BLaER1 (cell line): Measurements from ENCODE around the gene MYOG.

ENCODE experiments used
- H3K27ac ChIP-seq: shearing (Covaris generic); formaldehyde crosslinking; 2 replicates; pipeline ENCODE4 v1.8.1; 2022
- H3K27me3 ChIP-seq: shearing (Covaris generic); formaldehyde crosslinking; 2 replicates; pipeline ENCODE4 v1.8.1; 2022
- H3K36me3 ChIP-seq: shearing (Covaris generic); formaldehyde crosslinking; 2 replicates; pipeline ENCODE4 v1.8.1; 2022
- H3K4me1 ChIP-seq: shearing (Covaris generic); formaldehyde crosslinking; 2 replicates; pipeline ENCODE4 v1.8.1; 2022
- H3K4me2 ChIP-seq: shearing (Covaris generic); formaldehyde crosslinking; 2 replicates; pipeline ENCODE4 v1.8.1; 2022
- H3K4me3 ChIP-seq: shearing (Covaris generic); formaldehyde crosslinking; 2 replicates; pipeline ENCODE4 v1.8.1; 2022
- H3K9ac ChIP-seq: shearing (Covaris generic); formaldehyde crosslinking; 2 replicates; pipeline ENCODE4 v1.8.1; 2022
- H3K9me3 ChIP-seq: shearing (Covaris generic); formaldehyde crosslinking; 2 replicates; pipeline ENCODE4 v1.8.1; 2022
- H4K20me1 ChIP-seq: shearing (Covaris generic); formaldehyde crosslinking; 2 replicates; pipeline ENCODE4 v1.8.1; 2022
- Cebpa-rat ChIP-seq: shearing (Covaris generic); IDR thresholded peaks from 2 replicates; pipeline ENCODE4 v1.8.1; 2022

Gene MYOG

DNA sequence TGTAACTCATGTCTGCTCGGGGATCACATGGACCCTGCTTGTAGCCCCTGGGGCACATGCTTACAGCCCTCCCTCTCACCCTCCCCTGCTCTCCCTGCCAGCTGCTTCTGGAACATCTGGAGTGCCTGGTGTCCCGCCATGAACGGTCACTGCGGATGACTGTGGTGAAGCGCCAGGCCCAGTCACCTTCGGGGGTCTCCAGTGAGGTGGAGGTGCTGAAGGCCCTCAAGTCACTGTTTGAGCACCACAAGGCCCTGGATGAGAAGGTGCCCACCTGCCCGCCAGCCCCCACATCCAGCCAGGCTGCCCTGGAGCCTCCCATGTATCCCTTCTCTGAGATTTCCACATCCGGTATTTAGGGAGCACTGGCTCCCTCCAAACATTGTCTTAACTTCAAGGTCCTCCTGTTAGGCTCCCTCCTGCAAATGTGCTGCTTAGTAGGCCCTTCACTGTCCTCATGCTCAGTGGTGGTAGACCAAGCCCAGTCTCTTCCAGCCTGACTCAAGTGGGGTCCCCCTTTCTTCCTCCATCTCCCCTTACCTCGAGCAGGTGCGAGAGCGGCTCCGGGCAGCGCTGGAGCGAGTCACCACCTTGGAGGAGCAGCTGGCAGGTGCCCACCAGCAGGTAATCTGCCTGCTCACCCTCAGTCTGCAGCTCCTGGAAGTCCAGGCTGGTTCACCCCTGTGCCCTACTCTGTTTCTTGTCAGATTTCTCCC, 41.8 kb downstream of the MYOG start:
- Histone ChIP-seq H4K20me1 (no peaks in the 10 kb centered on the region), H3K4me3 (no peak overlapping the region), H3K4me1 (peaks cover 57% of the 10 kb centered on the region), H3K36me3 (peaks cover 77% of the 10 kb centered on the region), H3K27me3 (no peaks in the 10 kb centered on the region), H3K9ac (no peak overlapping the region), H3K27ac (no peak overlapping the region), H3K4me2 (no peak overlapping the region), H3K9me3 (no peaks in the 10 kb centered on the region)
- no peak for TF ChIP-seq Cebpa-rat

DNA sequence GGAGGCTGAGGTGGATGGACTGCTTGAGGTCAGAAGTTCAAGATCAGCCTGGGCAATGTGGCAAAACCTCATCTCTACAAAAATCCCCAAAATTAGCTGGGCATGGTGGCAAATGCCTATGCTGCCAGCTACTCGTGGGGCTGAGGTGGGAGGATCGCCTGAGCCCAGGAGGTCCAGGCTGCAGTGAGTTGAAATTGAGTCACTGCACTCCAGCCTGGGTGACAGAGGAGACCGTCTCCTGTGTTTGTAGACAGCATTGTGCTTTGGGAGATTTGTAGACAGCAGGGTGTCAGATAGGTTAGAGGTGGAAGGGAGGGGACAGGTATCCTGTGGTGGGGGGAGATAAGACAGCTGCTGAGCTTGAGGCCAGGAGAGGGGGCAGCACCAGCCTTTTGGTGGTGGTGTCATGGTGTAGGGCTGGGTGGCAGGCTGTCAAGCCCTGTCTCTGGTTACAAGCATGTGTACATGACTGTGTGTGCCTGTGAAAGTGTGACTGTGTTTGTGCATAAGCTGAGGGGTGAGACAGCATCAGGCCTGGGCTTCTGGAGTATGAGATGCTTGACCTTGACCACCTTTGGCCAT, 44.4 kb downstream of the MYOG start:
- peaks cover 65% of the 10 kb centered on the region for H3K4me1 ChIP-seq
- H3K36me3 ChIP-seq = peaks cover 56% of the 10 kb centered on the region
- no peaks in the 10 kb centered on the region for H3K27me3 ChIP-seq
- no peaks in the 10 kb centered on the region for H4K20me1 ChIP-seq
- peak overlapping the region; percentile 89; the same call in 1 of the 2 replicates for H3K4me2 ChIP-seq
- H3K27ac ChIP-seq = peak overlapping the region; percentile 65; the same call in 1 of the 2 replicates
- no peaks in the 10 kb centered on the region for H3K9me3 ChIP-seq
- H3K4me3 ChIP-seq = no peak overlapping the region
- H3K9ac ChIP-seq = no peak overlapping the region
- TF ChIP-seq Cebpa-rat = no peak

DNA sequence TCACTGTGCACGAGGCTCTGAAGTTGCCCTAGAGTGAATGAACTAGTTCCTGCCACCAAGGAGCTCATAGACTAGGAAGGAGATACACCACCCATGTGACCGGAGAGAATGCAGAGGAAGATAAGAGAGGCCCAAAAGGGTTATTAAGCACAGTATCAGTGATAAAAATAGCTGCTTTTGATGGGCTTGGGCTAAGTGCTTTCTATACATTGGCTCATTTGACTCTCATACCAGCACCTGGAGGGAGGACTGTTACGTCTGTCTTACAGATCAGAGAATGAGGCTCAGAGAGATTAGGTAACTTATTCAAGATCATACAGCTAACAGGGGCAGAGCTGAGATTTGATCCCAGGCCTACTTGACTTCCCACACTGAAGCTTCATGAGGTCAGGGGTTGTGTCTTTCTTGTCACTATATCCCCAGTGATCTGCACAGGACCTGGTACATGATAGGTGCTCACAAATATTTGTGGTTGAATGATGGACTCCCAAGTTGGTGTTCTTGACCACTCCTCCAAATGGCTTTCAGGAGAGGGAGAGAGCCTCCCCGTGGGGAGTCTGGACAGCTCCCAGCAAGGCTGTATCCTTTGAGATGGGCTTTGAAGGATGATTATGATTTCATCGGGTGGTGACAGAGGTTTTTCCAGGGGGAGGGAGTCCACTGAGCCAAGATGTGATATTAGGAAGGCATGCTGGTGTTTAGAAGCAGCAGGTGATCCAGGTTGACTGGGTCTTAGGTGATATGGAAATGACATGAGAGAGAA, 45.1 kb downstream of the MYOG start:
- Histone ChIP-seq H3K9me3 (no peaks in the 10 kb centered on the region), H3K27ac (peak overlapping the region; percentile 65), H3K4me1 (peaks cover 67% of the 10 kb centered on the region), H3K27me3 (no peaks in the 10 kb centered on the region), H3K36me3 (peaks cover 49% of the 10 kb centered on the region), H3K4me2 (peak overlapping the region; percentile 89), H4K20me1 (no peaks in the 10 kb centered on the region), H3K4me3 (no peak overlapping the region), H3K9ac (no peak overlapping the region; the same call in 1 of the 2 replicates)
- no peak for TF ChIP-seq Cebpa-rat

DNA sequence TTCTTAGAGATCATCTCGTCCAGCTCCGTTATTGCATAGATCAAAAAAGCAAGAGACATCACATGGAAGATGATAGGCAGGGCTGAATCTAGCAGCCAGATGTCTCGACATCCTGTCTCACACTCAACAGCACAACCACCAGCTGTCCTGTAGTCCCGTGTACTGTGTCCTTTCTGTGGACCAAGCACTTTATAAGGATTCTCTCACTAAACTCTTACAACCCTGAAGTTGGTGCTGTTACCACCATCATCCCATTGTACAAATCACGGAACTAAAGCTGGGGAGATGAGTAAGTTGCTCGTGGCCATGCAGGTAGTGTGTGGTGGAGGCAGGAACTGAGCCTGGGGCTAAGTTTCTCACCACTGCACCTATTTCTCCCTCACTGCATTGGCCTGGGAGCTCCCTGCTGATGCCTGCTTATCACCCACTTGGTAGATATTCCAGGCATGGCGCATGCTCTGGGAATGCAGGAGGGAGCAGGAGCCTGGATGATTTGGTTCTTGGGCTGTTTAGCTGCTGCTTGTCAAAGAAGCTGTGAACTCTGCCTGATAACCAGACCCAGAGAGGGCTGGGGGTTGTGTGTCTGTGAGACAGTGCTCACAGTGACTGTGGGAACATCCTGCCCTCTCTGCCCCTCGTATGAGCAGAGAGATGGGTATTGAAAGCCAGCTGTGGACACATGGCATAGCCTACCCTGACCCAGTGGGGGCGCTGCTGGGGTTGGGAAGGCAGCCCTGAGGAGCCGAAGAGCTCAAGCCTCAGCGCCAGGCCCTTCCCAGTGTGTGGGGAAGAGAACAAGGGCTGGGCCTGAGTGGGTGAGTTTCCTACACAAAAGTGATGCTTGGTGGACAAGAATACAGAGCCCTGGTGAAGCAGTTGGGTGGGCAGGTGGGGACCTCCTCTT, 46.0 kb downstream of the MYOG start:
- peak overlapping the region; percentile 56 for H3K9ac ChIP-seq
- no peak overlapping the region for H3K4me3 ChIP-seq
- no peaks in the 10 kb centered on the region for H3K9me3 ChIP-seq
- H3K27ac ChIP-seq = peak overlapping the region; percentile 65
- H3K4me2 ChIP-seq = peak overlapping the region; percentile 89
- no peaks in the 10 kb centered on the region for H4K20me1 ChIP-seq
- no peak for TF ChIP-seq Cebpa-rat
- H3K27me3 ChIP-seq = no peaks in the 10 kb centered on the region
- H3K36me3 ChIP-seq = peaks cover 40% of the 10 kb centered on the region
- peaks cover 76% of the 10 kb centered on the region for H3K4me1 ChIP-seq

DNA sequence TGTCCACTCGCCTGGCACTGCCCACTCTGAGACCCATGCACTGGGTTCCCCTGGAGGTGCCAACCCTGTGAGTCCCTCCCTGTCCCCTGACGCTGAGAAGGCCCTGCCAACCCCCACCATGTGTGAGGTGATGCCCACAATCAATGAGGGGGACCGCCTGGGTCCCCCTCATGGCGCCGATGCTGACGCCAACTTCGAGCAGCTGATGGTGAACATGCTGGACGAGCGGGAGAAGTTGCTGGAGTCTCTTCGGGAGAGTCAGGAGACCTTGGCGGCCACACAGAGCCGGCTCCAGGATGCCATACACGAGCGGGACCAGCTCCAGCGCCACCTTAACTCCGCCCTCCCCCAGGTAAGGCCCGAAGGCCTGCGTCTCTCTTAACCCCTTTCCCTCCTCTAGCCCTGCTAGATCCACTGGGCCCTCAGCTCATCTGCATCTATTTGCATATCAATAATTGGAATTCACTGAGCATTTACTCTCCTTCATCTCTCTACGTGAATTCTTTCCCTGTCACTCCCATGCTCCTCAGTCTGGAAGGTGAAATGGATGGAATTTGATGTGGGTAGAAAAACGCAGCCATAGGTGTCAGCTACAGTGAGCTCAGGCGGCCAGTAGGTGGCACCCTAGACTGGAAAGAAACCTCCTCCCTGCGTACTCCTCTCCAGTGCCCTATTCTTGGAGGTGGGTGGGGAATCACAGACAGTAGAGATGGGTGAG, 46.8 kb downstream of the MYOG start:
- Histone ChIP-seq H3K36me3 (peaks cover 32% of the 10 kb centered on the region), H3K4me2 (peak overlapping the region; percentile 89), H4K20me1 (no peaks in the 10 kb centered on the region), H3K27me3 (no peaks in the 10 kb centered on the region), H3K4me1 (peaks cover 84% of the 10 kb centered on the region), H3K9me3 (no peaks in the 10 kb centered on the region), H3K9ac (peak overlapping the region; percentile 70), H3K27ac (peak overlapping the region; percentile 87), H3K4me3 (peak overlapping the region; percentile 50)
- no peak for TF ChIP-seq Cebpa-rat

DNA sequence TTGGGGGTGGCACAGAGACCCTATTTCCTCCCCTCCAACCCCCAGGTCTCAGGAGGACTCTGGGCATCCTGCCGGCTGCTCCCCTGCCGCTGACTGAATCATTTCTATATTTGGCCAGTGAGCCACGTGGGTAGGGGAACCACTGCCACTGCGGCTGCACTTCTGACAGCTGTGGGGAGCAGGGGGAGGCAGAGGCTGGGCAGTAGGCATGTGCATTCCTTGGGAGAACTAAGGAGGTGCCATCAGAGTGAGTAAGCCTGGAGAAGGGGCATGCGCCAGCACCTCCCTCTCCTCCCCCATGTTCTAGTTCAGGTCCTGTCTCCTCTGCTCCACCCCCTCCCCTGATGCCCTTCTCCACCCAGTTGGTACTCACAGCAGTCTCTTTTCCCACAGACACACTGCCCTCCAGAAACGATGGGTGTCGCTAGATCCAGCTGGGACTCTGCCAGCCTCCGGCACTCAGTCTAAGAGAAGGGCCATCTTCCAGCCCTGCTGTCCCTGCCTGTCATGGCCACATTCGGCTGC, 47.5 kb downstream of the MYOG start:
- no peaks in the 10 kb centered on the region for H3K27me3 ChIP-seq
- no peaks in the 10 kb centered on the region for H3K9me3 ChIP-seq
- peaks cover 24% of the 10 kb centered on the region for H3K36me3 ChIP-seq
- peaks cover 91% of the 10 kb centered on the region for H3K4me1 ChIP-seq
- peak overlapping the region; percentile 50 for H3K4me3 ChIP-seq
- H4K20me1 ChIP-seq = no peaks in the 10 kb centered on the region
- H3K27ac ChIP-seq = peak overlapping the region; percentile 87
- H3K4me2 ChIP-seq = peak overlapping the region; percentile 89
- TF ChIP-seq Cebpa-rat = no peak
- peak overlapping the region; percentile 70 for H3K9ac ChIP-seq

DNA sequence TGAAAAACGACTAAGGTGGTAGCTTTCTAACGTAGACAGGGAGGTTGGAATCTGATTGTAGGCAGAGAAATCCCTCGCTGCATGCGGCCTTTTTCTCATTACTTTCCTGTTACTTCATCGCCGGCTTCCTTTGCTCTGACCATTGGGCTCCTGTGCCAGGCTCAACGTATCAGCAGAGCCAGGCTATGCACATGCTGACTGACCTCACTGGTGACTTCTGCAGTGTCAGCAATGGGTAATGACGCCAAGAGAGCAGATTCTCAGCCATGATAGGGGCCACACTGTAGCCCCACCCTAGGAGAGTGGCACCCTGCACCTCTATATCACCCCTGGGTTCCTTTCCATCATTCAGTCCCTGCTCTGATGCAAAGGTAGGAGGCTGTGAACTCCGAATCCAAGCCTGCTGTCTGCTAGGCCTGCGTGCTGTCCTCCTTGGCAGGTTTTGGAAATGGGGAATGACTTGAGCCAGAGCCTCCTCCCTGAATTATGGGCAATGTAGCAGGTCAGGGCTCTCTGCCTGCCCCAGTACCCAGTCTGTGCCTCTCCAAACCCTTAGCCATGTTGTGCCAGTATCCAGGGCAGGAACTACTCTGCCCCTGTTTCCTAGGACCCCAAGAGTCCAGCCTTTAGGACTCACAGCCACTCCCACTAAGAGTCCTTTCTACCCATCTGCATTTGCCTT, 48.2 kb downstream of the MYOG start:
- Histone ChIP-seq H3K36me3 (peaks cover 18% of the 10 kb centered on the region; the same call in 1 of the 2 replicates), H3K27me3 (no peaks in the 10 kb centered on the region), H3K27ac (peak overlapping the region; percentile 87), H4K20me1 (no peaks in the 10 kb centered on the region), H3K9ac (peak overlapping the region; percentile 65), H3K4me3 (0 out of 2 replicates have a peak overlapping the region, but pooled peaks have one; percentile 50), H3K9me3 (no peaks in the 10 kb centered on the region), H3K4me1 (peaks cover 98% of the 10 kb centered on the region), H3K4me2 (peak overlapping the region; percentile 89)
- TF ChIP-seq Cebpa-rat = no peak

DNA sequence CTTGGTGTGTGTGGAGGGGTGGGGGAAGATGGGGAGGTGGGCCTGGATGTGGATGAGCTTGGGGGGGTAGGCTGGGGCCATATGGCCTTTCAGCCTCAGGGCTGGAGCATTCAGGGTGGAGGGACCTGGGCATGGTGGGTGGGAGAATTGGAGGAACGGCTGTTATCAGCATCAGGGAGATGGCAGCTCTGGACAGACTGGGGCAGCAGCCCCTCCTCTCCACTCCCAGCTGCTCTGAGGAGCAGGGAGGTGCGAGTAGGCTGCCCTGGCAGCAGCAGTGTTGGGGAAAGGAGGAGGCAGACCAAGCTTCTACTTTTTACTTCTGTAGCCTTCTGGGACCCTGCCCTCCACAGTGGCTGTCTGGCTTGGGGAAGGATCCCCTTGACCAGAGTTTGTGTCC, 49.3 kb downstream of the MYOG start:
- Histone ChIP-seq H3K4me1 (peaks cover 100% of the 10 kb centered on the region), H3K9ac (peak overlapping the region; percentile 65), H4K20me1 (no peaks in the 10 kb centered on the region), H3K27ac (peak overlapping the region; percentile 87), H3K9me3 (no peaks in the 10 kb centered on the region), H3K27me3 (no peaks in the 10 kb centered on the region), H3K36me3 (peaks cover 7% of the 10 kb centered on the region; the same call in 1 of the 2 replicates), H3K4me3 (0 out of 2 replicates have a peak overlapping the region, but pooled peaks have one; percentile 21), H3K4me2 (peak overlapping the region; percentile 89)
- TF ChIP-seq Cebpa-rat = no peak
